ENCODE measurements around the gene CAPN6. TPM values are rescaled to one million over a fixed set of nuclear protein-coding genes. Genes with fewer than 3 reads are reported as not detected.

The CAPN6 gene
- total and polyA plus RNA-seq, 2 experiments from 2014 or later, result 4.5 to 6.3 TPM

DNA sequence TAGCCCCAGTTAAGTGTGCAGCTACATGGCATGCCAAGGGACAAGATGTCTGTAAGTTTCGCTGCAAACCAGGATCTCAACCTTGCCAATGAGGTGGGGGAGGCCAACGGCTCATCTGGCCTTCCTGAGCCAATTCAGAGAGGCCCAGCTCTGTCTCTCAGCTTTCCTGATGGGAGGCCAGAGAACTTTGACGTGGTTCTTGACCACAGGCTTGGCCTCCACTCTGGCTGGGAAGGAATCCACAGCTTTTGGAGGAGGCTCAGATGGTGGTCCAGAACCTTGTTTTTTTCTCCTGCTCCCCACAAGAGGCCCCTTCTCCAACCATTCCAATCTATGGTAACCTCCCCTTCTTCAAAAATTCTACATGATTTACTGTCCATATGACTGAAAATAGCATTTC lies 9.8 kb downstream of the CAPN6 start:
- 0 out of 2 replicates have a peak, but pooled peaks cover 3% of the 10 kb centered on the region for H3K4me1 ChIP-seq (ENCODE audit: insufficient read depth)
- no peaks in the 10 kb centered on the region for H3K36me3 Mint-ChIP-seq (ENCODE audit: low read depth)
- H3K27me3 ChIP-seq (ENCODE audit: insufficient read depth), result no peaks in the 10 kb centered on the region
- H3K4me2 ChIP-seq, result no peak overlapping the region
- H3K4me3 ChIP-seq, result no peak overlapping the region
- DNase-seq (ENCODE audit: low spot score) (no peak), ATAC-seq (no peak)
- H3F3A ChIP-seq (replicated peaks; ENCODE audit: low read depth), result no peaks in the 10 kb centered on the region
- no peak overlapping the region for H3K27ac Mint-ChIP-seq
- no peaks in the 10 kb centered on the region for H3K9me2 ChIP-seq (ENCODE audit: insufficient read depth)
- no peak overlapping the region for H3K4me3 Mint-ChIP-seq
- H3K36me3 ChIP-seq (ENCODE audit: insufficient read depth), result no peaks in the 10 kb centered on the region
- no peaks in the 10 kb centered on the region for H4K20me1 ChIP-seq (replicated peaks; ENCODE audit: insufficient read depth)
- H3K4me1 Mint-ChIP-seq, result no peaks in the 10 kb centered on the region
- no peak overlapping the region for H2AFZ ChIP-seq
- no peak for TF ChIP-seq EZH2 (IDR thresholded peaks at IDR 0.05; ENCODE audit: low read depth, unreplicated experiment)
- no peak for TF ChIP-seq CREB1 (CRISPR knock-in tag; IDR thresholded peaks at IDR 0.05; ENCODE audit: low read depth)
- TF ChIP-seq EZH2phosphoT487 (IDR thresholded peaks at IDR 0.05; ENCODE audit: unreplicated experiment), result no peak
- TF ChIP-seq, protein P1, sequence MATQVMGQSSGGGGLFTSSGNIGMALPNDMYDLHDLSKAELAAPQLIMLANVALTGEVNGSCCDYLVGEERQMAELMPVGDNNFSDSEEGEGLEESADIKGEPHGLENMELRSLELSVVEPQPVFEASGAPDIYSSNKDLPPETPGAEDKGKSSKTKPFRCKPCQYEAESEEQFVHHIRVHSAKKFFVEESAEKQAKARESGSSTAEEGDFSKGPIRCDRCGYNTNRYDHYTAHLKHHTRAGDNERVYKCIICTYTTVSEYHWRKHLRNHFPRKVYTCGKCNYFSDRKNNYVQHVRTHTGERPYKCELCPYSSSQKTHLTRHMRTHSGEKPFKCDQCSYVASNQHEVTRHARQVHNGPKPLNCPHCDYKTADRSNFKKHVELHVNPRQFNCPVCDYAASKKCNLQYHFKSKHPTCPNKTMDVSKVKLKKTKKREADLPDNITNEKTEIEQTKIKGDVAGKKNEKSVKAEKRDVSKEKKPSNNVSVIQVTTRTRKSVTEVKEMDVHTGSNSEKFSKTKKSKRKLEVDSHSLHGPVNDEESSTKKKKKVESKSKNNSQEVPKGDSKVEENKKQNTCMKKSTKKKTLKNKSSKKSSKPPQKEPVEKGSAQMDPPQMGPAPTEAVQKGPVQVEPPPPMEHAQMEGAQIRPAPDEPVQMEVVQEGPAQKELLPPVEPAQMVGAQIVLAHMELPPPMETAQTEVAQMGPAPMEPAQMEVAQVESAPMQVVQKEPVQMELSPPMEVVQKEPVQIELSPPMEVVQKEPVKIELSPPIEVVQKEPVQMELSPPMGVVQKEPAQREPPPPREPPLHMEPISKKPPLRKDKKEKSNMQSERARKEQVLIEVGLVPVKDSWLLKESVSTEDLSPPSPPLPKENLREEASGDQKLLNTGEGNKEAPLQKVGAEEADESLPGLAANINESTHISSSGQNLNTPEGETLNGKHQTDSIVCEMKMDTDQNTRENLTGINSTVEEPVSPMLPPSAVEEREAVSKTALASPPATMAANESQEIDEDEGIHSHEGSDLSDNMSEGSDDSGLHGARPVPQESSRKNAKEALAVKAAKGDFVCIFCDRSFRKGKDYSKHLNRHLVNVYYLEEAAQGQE (IDR thresholded peaks at IDR 0.05; ENCODE audit: unreplicated experiment), result no peak
- TF ChIP-seq, protein P2, sequence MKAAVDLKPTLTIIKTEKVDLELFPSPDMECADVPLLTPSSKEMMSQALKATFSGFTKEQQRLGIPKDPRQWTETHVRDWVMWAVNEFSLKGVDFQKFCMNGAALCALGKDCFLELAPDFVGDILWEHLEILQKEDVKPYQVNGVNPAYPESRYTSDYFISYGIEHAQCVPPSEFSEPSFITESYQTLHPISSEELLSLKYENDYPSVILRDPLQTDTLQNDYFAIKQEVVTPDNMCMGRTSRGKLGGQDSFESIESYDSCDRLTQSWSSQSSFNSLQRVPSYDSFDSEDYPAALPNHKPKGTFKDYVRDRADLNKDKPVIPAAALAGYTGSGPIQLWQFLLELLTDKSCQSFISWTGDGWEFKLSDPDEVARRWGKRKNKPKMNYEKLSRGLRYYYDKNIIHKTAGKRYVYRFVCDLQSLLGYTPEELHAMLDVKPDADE (IDR thresholded peaks at IDR 0.05), result no peak
- no peak for TF ChIP-seq POLR2AphosphoS5 (IDR thresholded peaks at IDR 0.05; ENCODE audit: low read depth)
- TF ChIP-seq JUNB (IDR thresholded peaks at IDR 0.05; ENCODE audit: unreplicated experiment), result no peak
- TF ChIP-seq, protein P3, sequence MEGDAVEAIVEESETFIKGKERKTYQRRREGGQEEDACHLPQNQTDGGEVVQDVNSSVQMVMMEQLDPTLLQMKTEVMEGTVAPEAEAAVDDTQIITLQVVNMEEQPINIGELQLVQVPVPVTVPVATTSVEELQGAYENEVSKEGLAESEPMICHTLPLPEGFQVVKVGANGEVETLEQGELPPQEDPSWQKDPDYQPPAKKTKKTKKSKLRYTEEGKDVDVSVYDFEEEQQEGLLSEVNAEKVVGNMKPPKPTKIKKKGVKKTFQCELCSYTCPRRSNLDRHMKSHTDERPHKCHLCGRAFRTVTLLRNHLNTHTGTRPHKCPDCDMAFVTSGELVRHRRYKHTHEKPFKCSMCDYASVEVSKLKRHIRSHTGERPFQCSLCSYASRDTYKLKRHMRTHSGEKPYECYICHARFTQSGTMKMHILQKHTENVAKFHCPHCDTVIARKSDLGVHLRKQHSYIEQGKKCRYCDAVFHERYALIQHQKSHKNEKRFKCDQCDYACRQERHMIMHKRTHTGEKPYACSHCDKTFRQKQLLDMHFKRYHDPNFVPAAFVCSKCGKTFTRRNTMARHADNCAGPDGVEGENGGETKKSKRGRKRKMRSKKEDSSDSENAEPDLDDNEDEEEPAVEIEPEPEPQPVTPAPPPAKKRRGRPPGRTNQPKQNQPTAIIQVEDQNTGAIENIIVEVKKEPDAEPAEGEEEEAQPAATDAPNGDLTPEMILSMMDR (conservative IDR thresholded peaks at IDR 0.05; ENCODE audit: low read depth in 2 of 2), result no peak
- no peak for TF ChIP-seq ZNF114 (CRISPR knock-in tag; IDR thresholded peaks at IDR 0.05)
- TF ChIP-seq, protein P4, sequence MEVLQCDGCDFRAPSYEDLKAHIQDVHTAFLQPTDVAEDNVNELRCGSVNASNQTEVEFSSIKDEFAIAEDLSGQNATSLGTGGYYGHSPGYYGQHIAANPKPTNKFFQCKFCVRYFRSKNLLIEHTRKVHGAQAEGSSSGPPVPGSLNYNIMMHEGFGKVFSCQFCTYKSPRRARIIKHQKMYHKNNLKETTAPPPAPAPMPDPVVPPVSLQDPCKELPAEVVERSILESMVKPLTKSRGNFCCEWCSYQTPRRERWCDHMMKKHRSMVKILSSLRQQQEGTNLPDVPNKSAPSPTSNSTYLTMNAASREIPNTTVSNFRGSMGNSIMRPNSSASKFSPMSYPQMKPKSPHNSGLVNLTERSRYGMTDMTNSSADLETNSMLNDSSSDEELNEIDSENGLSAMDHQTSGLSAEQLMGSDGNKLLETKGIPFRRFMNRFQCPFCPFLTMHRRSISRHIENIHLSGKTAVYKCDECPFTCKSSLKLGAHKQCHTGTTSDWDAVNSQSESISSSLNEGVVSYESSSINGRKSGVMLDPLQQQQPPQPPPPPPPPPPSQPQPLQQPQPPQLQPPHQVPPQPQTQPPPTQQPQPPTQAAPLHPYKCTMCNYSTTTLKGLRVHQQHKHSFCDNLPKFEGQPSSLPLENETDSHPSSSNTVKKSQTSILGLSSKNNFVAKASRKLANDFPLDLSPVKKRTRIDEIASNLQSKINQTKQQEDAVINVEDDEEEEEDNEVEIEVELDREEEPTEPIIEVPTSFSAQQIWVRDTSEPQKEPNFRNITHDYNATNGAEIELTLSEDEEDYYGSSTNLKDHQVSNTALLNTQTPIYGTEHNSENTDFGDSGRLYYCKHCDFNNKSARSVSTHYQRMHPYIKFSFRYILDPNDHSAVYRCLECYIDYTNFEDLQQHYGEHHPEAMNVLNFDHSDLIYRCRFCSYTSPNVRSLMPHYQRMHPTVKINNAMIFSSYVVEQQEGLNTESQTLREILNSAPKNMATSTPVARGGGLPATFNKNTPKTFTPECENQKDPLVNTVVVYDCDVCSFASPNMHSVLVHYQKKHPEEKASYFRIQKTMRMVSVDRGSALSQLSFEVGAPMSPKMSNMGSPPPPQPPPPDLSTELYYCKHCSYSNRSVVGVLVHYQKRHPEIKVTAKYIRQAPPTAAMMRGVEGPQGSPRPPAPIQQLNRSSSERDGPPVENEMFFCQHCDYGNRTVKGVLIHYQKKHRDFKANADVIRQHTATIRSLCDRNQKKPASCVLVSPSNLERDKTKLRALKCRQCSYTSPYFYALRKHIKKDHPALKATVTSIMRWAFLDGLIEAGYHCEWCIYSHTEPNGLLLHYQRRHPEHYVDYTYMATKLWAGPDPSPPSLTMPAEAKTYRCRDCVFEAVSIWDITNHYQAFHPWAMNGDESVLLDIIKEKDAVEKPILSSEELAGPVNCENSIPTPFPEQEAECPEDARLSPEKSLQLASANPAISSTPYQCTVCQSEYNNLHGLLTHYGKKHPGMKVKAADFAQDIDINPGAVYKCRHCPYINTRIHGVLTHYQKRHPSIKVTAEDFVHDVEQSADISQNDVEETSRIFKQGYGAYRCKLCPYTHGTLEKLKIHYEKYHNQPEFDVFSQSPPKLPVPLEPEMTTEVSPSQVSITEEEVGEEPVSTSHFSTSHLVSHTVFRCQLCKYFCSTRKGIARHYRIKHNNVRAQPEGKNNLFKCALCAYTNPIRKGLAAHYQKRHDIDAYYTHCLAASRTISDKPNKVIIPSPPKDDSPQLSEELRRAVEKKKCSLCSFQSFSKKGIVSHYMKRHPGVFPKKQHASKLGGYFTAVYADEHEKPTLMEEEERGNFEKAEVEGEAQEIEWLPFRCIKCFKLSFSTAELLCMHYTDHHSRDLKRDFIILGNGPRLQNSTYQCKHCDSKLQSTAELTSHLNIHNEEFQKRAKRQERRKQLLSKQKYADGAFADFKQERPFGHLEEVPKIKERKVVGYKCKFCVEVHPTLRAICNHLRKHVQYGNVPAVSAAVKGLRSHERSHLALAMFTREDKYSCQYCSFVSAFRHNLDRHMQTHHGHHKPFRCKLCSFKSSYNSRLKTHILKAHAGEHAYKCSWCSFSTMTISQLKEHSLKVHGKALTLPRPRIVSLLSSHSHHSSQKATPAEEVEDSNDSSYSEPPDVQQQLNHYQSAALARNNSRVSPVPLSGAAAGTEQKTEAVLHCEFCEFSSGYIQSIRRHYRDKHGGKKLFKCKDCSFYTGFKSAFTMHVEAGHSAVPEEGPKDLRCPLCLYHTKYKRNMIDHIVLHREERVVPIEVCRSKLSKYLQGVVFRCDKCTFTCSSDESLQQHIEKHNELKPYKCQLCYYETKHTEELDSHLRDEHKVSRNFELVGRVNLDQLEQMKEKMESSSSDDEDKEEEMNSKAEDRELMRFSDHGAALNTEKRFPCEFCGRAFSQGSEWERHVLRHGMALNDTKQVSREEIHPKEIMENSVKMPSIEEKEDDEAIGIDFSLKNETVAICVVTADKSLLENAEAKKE (CRISPR knock-in tag; IDR thresholded peaks at IDR 0.05), result no peak
- no peak for TF ChIP-seq ZNF331 (CRISPR knock-in tag; IDR thresholded peaks at IDR 0.05; ENCODE audit: low read depth)
- TF ChIP-seq STAT1 (IDR thresholded peaks at IDR 0.05; ENCODE audit: unreplicated experiment), result no peak
- H3K27me3 Mint-ChIP-seq (ENCODE audit: insufficient read depth, low read depth, poor library complexity), result peaks cover 2% of the 10 kb centered on the region
- no peaks in the 10 kb centered on the region for H3K9me3 Mint-ChIP-seq
- no peaks in the 10 kb centered on the region for H3K79me2 ChIP-seq (replicated peaks; ENCODE audit: insufficient read depth)
- H3K27ac ChIP-seq (ENCODE audit: low read depth), result no peak overlapping the region

Data from GM23338 (cell line).